Activated CD4-positive, alpha-beta T cell treated with anti-CD3 and anti-CD28 coated beads for 4 hours (primary cell): ENCODE results near the gene AP2A2.

Experiments used
- DNase-seq, 2 donors: peaks; one replicate each; pipeline ENCODE4 v3.0.0-alpha.2; 2020

Gene AP2A2

GRCh38 chr11:1017269-1018005 is 91.8 kb downstream of the AP2A2 start:
- DNase-seq, result peak in 1 of 2 donors; percentile 11

- no peak for DNase-seq
Measured at GRCh38 chr11:1018091-1018490, 92.4 kb downstream of the AP2A2 start.

GRCh38 chr11:1019321-1019910 is 93.7 kb downstream of the AP2A2 start:
- no peak for DNase-seq

- DNase-seq, result no peak
Measured at GRCh38 chr11:1020211-1020905, 94.7 kb downstream of the AP2A2 start.

GRCh38 chr11:1022411-1022810 is 96.7 kb downstream of the AP2A2 start:
- DNase-seq, result no peak

GRCh38 chr11:1022908-1023810 is 97.5 kb downstream of the AP2A2 start:
- DNase-seq, result no peak

- DNase-seq, result no peak
Measured at GRCh38 chr11:1023811-1024596, 98.3 kb downstream of the AP2A2 start.

GRCh38 chr11:1024597-1025409 is 99.1 kb downstream of the AP2A2 start:
- DNase-seq, result no peak

GRCh38 chr11:1025410-1026162 is 99.9 kb downstream of the AP2A2 start:
- DNase-seq, result no peak

GRCh38 chr11:1026163-1026450 is 100.4 kb downstream of the AP2A2 start:
- no peak for DNase-seq

GRCh38 chr11:1026641-1027482 is 101.2 kb downstream of the AP2A2 start:
- DNase-seq, result no peak

- no peak for DNase-seq
Measured at GRCh38 chr11:1027483-1028290, 102.0 kb downstream of the AP2A2 start.

- DNase-seq, result no peak
Measured at GRCh38 chr11:1028291-1028540, 102.5 kb downstream of the AP2A2 start.

GRCh38 chr11:1028616-1029015 is 102.9 kb downstream of the AP2A2 start:
- no peak for DNase-seq

- no peak for DNase-seq
Measured at GRCh38 chr11:1029051-1029450, 103.4 kb downstream of the AP2A2 start.

- no peak for DNase-seq
Measured at GRCh38 chr11:1029654-1030053, 104.0 kb downstream of the AP2A2 start.

- no peak for DNase-seq
Measured at GRCh38 chr11:1030086-1030485, 104.4 kb downstream of the AP2A2 start.

GRCh38 chr11:1030556-1030955 is 104.9 kb downstream of the AP2A2 start:
- DNase-seq, result no peak
